Tibial nerve (tissue), 4 donors: ENCODE measurements around the gene VOPP1. TPM values are rescaled to one million over a fixed set of nuclear protein-coding genes. Genes with fewer than 3 reads are reported as not detected.

Experiments
- DNase-seq, 2 donors: peaks; one replicate each; pipeline ENCODE4 v3.0.0-alpha.2; 2019; ENCODE audit warnings: low spot score in 2 of 2
- H3K27ac ChIP-seq, 4 donors: fragments of 200-600 bp; sonication (generic) in 3 of 4; one replicate each; pipeline ENCODE4 v1.5.1; 2017 to 2019; ENCODE audit warnings: mild to moderate bottlenecking in 1 of 4
- H3K27me3 ChIP-seq, 2 donors: fragments of 200-600 bp; sonication (generic) in 1 of 2; one replicate each; pipeline versions ENCODE4 v1.5.1 to v1.6.0; 2017 to 2019
- H3K36me3 ChIP-seq, 3 donors: fragments of 200-600 bp; sonication (generic); one replicate each; pipeline ENCODE4 v1.5.1; 2018 to 2019
- H3K4me1 ChIP-seq, 4 donors: fragments of 200-600 bp; sonication (generic) in 3 of 4; one replicate each; pipeline ENCODE4 v1.5.1; 2017 to 2019
- H3K4me3 ChIP-seq, 4 donors: fragments of 200-600 bp; sonication (generic) in 3 of 4; one replicate each; pipeline ENCODE4 v1.5.1; 2017 to 2019; ENCODE audit warnings: mild to moderate bottlenecking in 1 of 4, moderate library complexity in 1 of 4
- H3K9me3 ChIP-seq, 4 donors: fragments of 200-600 bp; sonication (generic) in 3 of 4; one replicate each; pipeline ENCODE4 v1.5.1; 2017 to 2019
- EP300 ChIP-seq, 2 donors: sonication (generic); formaldehyde crosslinking; IDR thresholded peaks; one replicate each; pipeline ENCODE4 v1.6.1; 2017; ENCODE audit warnings: antibody characterized with exemption in 2 of 2, mild to moderate bottlenecking in 1 of 2
- POLR2A ChIP-seq, 2 donors: fragments of 450-650 bp; IDR thresholded peaks; one replicate each; pipeline ENCODE4 v1.6.1; 2017; ENCODE audit warnings: antibody characterized with exemption in 2 of 2, mild to moderate bottlenecking in 2 of 2, moderate library complexity in 2 of 2
- WGBS, 2 donors: methylation state at CpG; one replicate each; pipeline ENCODE4 v1.1.5; 2018; 5-methylcytosine and 5-hydroxymethylcytosine counted together
- total RNA-seq, 4 donors: library from RNA; depleted of rRNA; stranded (reverse); fragments of >200 nt; gene quantifications; one replicate each; pipeline ENCODE4 v1.1.0, GENCODE V29; 2016
- TF ChIP-seq, protein P1 (sequence below), 5 experiments: fragments of 200-600 bp in 3 of 5; fragments of 450-650 bp in 2 of 5; sonication (generic) in 3 of 5; IDR thresholded peaks; one replicate each; pipeline ENCODE4 v1.5.1; 2016 to 2019; ENCODE audit warnings: antibody characterized with exemption in 5 of 5, mild to moderate bottlenecking in 3 of 5, moderate library complexity in 2 of 5

Gene VOPP1
- total RNA-seq, 4 donors from 2014 or later, result 49.2 to 58.5 (median 54.8) TPM

DNA sequence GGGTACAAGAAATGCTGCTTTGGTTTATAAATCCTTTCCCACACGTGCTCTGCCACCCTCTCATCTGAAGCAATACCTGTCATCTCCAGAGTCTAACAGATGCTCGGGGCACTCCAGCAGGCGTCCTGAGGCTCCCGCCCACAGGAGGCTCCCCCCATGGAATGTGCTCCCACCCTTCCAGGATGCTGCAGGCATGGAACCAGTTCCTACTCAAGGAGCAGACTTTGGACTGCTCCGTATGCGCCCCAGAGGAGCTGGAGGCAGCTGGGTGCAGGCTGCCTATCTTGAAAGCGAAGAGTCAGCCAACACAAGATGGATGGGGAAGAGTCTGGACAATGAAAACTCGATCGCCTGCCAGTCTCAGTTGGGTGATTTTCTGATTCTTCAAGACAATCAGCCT, 75.4 kb downstream of the VOPP1 start:
- TF ChIP-seq POLR2A (IDR thresholded peaks at IDR 0.05) (no peak), EP300 (IDR thresholded peaks at IDR 0.05) (no peak)
- TF ChIP-seq, protein P1, sequence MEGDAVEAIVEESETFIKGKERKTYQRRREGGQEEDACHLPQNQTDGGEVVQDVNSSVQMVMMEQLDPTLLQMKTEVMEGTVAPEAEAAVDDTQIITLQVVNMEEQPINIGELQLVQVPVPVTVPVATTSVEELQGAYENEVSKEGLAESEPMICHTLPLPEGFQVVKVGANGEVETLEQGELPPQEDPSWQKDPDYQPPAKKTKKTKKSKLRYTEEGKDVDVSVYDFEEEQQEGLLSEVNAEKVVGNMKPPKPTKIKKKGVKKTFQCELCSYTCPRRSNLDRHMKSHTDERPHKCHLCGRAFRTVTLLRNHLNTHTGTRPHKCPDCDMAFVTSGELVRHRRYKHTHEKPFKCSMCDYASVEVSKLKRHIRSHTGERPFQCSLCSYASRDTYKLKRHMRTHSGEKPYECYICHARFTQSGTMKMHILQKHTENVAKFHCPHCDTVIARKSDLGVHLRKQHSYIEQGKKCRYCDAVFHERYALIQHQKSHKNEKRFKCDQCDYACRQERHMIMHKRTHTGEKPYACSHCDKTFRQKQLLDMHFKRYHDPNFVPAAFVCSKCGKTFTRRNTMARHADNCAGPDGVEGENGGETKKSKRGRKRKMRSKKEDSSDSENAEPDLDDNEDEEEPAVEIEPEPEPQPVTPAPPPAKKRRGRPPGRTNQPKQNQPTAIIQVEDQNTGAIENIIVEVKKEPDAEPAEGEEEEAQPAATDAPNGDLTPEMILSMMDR (IDR thresholded peaks at IDR 0.05), result no peak
- no peak for DNase-seq
- Histone ChIP-seq H3K36me3 (peaks cover 0 to 43% (median 20%) of the 10 kb centered on the region in 3 donors), H3K27me3 (no peaks in the 10 kb centered on the region), H3K4me1 (peaks cover 0 to 4% (median 0%) of the 10 kb centered on the region in 4 donors), H3K27ac (no peak overlapping the region), H3K9me3 (no peaks in the 10 kb centered on the region), H3K4me3 (no peak overlapping the region)
- WGBS, 2 donors, result 87 to 89% methylated on average over 8 to 9 of the region's 9 CpGs

DNA sequence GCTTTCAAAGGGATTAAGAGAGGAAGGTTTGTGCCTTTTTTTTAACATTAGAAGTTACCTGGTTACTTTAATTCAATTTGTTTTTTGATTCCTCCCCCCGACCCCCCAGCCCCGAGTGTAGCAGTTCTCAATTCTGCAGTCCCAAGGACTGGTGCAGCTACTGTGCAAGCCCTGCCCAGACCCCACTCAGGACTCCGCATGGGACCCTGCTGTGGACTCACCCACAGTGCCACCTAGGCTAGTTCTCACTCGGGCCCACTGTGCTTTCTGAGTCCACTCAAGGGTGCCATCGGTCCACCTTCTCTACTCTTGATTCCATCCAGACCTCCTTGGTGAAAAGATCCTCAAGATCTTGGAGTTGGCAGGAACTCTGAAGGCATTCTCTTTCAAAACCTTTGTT, 77.4 kb downstream of the VOPP1 start:
- peaks cover 0 to 61% (median 20%) of the 10 kb centered on the region in 3 donors for H3K36me3 ChIP-seq
- H3K9me3 ChIP-seq, result no peaks in the 10 kb centered on the region
- H3K4me3 ChIP-seq, result no peak overlapping the region
- H3K27me3 ChIP-seq, result no peaks in the 10 kb centered on the region
- 89 to 94% methylated on average over 5 of the region's 5 CpGs for WGBS, 2 donors
- no peak overlapping the region for H3K27ac ChIP-seq
- TF ChIP-seq POLR2A (IDR thresholded peaks at IDR 0.05) (no peak), EP300 (IDR thresholded peaks at IDR 0.05) (no peak)
- TF ChIP-seq, protein P1 (IDR thresholded peaks at IDR 0.05), result no peak
- H3K4me1 ChIP-seq, result no peaks in the 10 kb centered on the region
- no peak for DNase-seq

DNA sequence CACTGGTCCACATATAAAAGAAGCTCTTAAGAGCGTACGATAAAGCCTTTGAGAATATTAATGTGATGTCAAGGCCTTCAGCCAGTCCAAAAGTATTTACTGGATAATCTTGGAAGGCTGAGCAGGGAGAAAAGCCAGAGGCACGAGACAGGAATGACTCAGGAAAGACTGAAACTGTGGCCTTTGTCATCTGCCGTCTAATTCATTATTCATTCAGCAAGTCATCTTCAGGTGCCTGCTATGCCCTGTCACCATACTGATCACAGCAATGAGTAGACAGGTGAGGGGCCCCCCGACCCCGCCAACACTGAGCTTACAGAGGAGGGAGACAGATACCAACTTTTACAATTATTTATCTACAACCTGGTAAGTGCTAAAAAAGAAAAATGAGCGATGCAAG, 78.9 kb downstream of the VOPP1 start:
- TF ChIP-seq, protein P1 (IDR thresholded peaks at IDR 0.05), result no peak
- no peak for TF ChIP-seq POLR2A (IDR thresholded peaks at IDR 0.05)
- no peak for TF ChIP-seq EP300 (IDR thresholded peaks at IDR 0.05)
- WGBS, 2 donors, result 81 to 92% methylated on average over 7 of the region's 7 CpGs
- no peak overlapping the region for H3K27ac ChIP-seq
- DNase-seq, result no peak
- no peaks in the 10 kb centered on the region for H3K4me1 ChIP-seq
- no peak overlapping the region for H3K4me3 ChIP-seq
- peaks cover 0 to 77% (median 20%) of the 10 kb centered on the region in 3 donors for H3K36me3 ChIP-seq
- no peaks in the 10 kb centered on the region for H3K9me3 ChIP-seq
- no peaks in the 10 kb centered on the region for H3K27me3 ChIP-seq

DNA sequence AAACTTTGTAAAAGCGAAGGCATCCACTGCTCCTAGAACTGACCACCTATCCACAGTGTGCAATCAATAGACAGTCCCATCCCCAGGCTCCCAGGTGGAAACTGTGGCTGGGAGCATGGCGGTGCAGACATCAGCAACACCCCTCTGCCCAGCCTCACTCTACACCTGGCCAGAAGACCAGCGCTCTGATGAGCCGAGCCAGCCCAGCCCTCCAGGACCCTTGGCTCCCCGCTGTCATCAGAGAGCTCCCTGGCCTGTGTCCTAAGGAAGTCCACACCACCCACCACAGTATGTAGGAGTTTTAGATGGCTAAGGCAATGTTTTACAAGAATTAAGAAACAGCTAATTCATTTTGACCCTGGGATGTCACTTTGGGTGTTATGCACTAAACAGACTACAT, 81.0 kb downstream of the VOPP1 start:
- Histone ChIP-seq H3K9me3 (no peaks in the 10 kb centered on the region), H3K27me3 (no peaks in the 10 kb centered on the region), H3K4me1 (no peaks in the 10 kb centered on the region), H3K4me3 (no peak overlapping the region), H3K36me3 (peaks cover 0 to 81% (median 13%) of the 10 kb centered on the region in 3 donors), H3K27ac (no peak overlapping the region)
- no peak for DNase-seq
- 92 to 97% methylated on average over 5 of the region's 5 CpGs for WGBS, 2 donors
- no peak for TF ChIP-seq EP300 (IDR thresholded peaks at IDR 0.05)
- TF ChIP-seq, protein P1 (IDR thresholded peaks at IDR 0.05), result no peak
- no peak for TF ChIP-seq POLR2A (IDR thresholded peaks at IDR 0.05)

DNA sequence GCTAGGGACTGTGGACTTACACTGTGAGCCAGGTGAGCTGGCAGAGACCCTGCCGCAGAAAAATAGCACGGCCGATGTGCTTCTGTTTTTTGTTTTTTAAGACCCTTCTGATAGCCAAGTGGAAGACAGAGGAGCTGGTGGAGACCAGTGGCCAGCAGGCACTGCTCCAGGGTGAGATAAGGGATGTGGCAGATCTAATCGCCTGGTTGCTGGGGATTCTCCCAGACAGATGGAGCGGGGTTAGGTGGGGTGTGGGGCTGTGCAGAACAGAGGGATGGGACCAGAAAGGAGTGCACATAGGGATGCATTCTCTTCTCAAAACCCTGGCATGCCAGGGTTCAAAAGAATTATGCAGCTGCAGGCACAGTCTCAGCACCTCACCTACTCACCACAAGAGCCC, 82.2 kb downstream of the VOPP1 start:
- Histone ChIP-seq H3K4me3 (no peak overlapping the region), H3K27me3 (no peaks in the 10 kb centered on the region), H3K27ac (no peak overlapping the region), H3K9me3 (no peaks in the 10 kb centered on the region), H3K4me1 (peaks cover 0 to 6% (median 0%) of the 10 kb centered on the region in 4 donors), H3K36me3 (peaks cover 0 to 79% (median under 1%) of the 10 kb centered on the region in 3 donors)
- 92 to 94% methylated on average over 5 of the region's 5 CpGs for WGBS, 2 donors
- TF ChIP-seq EP300 (IDR thresholded peaks at IDR 0.05) (no peak), POLR2A (IDR thresholded peaks at IDR 0.05) (no peak)
- TF ChIP-seq, protein P1 (IDR thresholded peaks at IDR 0.05), result no peak
- no peak for DNase-seq
